HG03039 (cell line): Measurements from ENCODE around the gene UTS2.

Experiments
- ATAC-seq: cut with Tn5 transposase; IDR thresholded peaks from one replicate; pipeline ENCODE4 v1.9.1; 2021; ENCODE audit warnings: mild to moderate bottlenecking, moderate library complexity; ENCODE audit not compliant: unreplicated experiment

The UTS2 gene

DNA sequence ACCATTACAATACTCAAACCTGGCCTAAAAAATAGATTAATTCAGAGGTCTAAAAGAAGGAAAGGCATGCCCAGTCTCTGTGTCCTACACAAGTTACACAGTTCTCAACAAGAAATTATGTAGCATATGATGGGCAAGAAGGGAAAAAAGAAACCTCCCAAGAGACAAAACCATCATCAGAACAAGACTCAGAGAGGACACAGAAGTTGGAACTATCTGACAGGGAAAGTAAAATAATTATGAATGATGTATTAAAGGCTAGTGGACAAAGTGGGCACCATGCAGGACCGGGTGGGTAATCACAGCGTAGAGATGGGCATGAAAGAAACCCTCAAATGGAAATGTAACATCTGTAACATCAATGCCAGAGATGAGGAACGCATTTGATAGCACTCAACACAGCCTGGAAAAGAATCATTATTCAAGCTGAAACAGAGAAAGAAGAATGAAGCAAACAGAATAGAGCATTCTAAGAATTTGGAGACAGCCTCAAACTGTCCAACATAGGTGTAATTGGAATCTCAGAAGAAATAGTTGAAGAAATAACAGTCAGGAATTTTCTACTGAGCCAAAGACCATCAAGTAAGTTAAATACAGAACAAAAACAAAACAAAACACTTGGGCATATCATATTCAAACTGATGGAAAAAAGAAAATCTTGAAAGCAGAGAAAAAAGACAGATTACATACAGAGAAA lies 39.0 kb downstream of the UTS2 start:
- no peak for ATAC-seq

DNA sequence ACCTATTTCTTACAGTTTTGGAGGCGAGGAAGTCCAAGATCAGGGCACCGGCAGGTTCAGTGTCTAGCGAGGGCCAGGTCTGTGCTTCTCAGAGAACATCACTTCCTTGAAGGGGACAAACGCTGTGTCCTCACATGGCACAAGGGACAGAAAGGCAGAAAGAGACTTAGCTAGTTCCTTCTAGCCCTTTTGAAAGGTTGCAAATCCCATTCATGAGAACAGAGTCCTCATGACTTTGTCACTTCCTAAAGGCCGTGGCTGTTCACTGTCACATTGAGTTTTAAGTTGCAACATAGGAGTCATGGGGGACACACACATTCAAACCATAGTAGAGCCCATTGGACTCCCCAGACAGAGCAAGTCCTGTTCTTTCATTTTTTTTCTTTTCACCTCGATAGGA lies 41.4 kb downstream of the UTS2 start:
- no peak for ATAC-seq

DNA sequence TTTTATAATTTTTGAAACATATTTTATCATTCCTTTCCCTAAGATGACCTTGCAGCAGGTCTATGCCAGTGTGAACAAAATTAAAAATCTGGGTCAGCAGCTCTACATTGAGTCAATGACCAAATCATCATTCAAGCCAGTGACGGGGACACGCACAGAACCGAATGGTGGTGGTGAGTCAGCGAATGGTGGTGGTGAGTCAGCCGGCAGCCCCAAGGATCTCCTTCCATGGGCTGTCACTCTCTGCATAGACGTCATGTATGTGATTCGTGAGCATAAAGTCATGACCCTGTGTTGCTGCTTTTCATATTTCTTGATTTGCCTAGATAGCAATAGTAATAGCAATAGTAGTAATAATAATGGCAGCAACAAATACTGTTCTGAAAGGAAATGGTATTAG lies 42.5 kb downstream of the UTS2 start:
- no peak for ATAC-seq

- ATAC-seq: no peak
Measured at GRCh38 chr1:7809742-7810141, 43.1 kb downstream of the UTS2 start.

DNA sequence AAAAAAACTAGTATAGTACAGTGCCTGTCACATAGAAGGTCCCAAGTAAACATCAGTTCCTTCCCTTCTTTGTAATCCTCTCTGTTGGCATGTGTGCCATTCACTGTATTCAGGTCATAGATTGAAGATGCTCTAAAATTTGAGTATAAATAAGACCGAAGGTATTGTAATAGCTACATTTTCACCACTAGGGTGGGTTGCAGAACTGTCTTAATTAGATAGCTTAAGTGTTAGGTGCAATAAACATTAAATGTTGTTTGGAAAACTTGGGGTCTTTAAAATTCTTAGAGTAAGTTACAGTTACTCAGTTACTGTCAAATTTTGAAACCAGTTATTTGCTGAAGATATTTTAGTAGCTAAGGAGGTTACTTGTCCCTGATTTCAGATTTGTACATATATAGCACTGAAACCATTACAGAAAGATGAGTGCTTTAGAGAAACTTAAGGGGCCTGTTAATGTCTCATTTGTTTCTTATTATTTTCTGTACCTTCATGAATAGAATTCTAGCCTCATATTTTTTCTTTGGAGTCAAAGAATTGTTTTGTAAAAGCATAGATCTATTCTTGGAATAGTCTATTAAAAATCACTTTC lies 44.5 kb downstream of the UTS2 start:
- ATAC-seq: no peak

DNA sequence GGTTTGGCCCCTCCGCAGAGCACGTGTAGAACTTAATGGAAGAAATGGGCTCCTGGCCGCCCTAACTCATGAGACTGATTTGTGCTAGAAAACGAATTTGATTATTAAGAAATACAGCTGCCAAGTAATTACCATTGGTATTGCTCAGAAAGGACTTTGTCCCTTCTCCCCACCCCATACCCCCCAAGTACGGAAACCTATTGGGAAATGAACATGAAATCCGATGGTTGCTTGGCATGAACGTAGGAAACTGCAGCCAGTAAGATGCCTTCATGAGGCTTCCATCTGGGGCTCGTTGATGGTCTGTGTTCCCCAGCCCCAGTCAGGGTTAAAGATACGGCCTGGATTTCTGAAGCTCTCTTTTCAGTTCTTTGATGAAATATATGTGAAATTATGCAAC lies 47.4 kb downstream of the UTS2 start:
- no peak for ATAC-seq
